Femur (tissue), 1 donor: Measurements from ENCODE around the gene ARMC3.
"Not testable (repeated sequence)": the region's sequence is repeated elsewhere in the genome, so short reads cannot be mapped to it uniquely, and the experiment has no call there.

Experiments
- DNase-seq: peaks from one replicate; pipeline ENCODE4 v3.0.0-alpha.2; 2017

The ARMC3 gene, protein sequence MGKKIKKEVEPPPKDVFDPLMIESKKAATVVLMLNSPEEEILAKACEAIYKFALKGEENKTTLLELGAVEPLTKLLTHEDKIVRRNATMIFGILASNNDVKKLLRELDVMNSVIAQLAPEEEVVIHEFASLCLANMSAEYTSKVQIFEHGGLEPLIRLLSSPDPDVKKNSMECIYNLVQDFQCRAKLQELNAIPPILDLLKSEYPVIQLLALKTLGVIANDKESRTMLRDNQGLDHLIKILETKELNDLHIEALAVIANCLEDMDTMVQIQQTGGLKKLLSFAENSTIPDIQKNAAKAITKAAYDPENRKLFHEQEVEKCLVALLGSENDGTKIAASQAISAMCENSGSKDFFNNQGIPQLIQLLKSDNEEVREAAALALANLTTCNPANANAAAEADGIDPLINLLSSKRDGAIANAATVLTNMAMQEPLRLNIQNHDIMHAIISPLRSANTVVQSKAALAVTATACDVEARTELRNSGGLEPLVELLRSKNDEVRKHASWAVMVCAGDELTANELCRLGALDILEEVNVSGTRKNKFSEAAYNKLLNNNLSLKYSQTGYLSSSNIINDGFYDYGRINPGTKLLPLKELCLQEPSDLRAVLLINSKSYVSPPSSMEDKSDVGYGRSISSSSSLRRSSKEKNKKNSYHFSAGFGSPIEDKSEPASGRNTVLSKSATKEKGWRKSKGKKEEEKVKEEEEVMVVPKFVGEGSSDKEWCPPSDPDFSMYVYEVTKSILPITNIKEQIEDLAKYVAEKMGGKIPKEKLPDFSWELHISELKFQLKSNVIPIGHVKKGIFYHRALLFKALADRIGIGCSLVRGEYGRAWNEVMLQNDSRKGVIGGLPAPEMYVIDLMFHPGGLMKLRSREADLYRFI

DNA sequence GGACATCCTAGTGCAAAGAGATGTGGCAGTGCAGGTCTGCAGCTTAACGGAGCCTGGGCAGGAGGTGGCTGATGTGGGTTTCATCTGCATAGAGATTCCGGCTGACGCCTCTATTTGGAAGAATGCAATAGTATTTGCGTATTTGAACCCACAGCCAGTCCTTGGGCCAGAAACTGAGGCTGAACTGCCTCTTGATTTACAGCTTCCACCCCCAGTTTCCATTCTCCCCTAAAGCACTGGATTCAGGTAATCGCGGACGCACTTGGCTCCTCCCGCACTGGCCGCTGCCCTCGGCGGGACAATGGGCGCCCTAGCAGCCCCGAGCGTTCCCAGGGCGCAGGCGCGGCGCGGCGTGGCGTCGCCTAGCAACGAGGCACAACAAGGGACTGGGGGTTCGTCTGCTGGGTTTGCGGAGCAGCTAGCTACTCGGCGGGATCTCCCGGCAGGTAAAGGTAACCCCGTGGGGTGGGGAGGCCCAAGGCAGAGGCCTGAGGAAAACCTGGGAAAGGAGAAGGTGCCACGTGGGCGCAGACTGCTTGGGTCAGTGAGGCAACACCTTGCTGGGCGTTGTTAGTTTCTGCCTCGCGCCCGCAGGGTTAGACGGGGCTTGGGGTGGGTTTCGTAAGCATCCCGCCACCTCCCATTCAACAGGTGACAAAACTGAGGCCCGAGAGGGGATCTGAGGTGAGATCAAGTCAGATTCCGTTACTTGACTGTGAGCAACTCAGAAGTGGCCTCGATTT lies at the start of gene ARMC3:
Gene ARMC3 (plus strand): TSS at position 393 of the 743 bp plus-strand sequence. CDS start 3,944 bp downstream, outside the sequence.
- peak; percentile 81 for DNase-seq

DNA sequence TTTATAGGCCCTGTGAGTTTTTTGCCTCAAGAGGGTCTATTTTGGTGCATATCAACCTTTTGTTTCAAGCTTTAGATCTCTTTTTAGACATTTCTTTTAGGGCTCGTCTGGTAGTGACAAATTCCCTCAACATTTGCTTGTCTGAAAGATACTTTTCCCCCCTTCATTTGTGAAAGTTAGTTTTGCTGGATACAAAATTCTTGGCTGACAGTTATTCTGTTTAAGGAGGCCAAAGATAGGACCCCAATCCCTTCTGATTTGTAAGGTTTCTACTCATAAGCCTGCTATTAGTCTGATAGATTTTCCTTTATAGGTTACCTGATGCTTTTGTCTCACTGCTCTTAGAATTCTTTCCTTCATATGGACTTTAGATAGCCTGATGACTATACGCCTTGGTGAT lies 36.1 kb upstream of the ARMC3 start:
- no peak for DNase-seq

GRCh38 chr10:22893781-22894180 lies 34.1 kb upstream of the ARMC3 start:
- DNase-seq, result no peak

DNA sequence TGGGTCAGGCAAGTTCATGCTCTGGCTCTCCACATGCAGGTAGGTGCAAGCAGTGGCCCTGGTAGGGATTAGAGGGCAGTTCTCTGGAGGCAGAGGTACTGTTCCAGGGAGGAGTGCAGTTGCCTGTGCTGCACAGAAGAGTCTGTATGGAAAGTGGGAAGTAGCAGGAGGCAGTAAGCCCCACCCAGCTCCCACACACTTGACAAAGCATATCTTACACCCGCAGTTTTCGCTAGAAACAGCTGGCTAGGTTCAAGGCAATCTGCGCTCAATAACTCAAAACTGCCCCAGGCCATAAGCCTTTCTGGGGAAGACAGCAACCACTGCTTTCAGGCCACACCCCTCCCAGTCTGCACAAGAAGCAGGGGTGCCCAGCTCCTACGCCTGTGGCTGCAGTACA lies 33.1 kb upstream of the ARMC3 start:
- no peak for DNase-seq

DNA sequence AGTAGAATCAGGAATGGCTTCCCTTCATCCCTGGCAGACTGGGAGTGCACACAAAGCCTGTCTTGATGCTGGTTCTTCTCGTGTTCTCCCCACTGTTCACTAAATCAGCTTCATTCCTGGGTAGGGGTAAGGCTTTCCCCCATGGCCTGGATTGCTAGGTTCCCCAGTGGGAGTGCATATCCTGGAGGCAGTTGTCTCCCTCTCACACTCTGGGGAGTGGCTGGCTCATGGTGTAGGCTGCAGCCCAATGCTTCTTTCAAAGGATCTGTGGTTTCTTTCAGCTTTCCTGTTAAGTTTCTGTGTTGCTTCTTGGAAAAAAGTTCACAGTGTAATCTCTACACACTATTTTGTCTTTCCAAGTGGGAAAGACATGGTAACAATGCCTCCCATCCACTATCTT lies 32.6 kb upstream of the ARMC3 start:
- no peak for DNase-seq

DNA sequence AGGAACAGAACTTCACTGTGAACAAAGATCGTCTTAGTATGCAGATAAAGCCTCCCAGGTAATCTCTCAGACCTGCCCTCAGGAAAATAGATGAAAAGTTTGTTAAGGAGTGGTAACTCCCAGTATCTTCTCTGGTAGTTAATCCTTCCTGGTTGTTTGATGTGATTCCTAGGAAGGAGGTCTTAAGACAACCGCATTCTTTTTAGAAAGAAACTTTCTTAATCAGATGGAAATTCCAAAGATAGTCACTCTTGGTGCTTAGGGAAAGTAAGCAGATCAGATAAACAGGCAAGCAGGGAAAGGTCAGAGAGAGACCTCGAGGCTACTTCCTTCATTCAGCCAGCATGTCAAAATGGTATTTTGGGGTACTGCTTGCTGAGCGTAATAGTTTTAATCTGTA lies 30.5 kb upstream of the ARMC3 start:
- no peak for DNase-seq

DNA sequence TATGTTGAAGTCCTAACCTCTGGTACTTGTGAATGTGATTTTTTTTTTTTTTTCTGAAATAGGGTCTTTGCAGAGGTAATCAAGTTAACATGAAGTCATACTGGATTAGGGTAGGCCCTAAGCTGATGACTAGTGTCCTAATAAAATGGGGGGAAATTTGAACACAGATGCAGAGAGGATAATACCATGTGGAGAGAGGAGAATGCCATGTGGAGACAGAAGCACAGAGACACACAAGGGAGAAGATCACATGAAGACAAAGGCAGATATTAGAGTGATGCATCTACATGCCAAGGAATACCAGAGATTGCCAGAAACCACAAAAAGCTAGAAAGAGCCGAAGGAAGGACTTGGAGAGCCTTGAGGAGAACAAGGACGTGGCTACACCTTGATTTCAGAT lies 28.5 kb upstream of the ARMC3 start:
- DNase-seq, result no peak

DNA sequence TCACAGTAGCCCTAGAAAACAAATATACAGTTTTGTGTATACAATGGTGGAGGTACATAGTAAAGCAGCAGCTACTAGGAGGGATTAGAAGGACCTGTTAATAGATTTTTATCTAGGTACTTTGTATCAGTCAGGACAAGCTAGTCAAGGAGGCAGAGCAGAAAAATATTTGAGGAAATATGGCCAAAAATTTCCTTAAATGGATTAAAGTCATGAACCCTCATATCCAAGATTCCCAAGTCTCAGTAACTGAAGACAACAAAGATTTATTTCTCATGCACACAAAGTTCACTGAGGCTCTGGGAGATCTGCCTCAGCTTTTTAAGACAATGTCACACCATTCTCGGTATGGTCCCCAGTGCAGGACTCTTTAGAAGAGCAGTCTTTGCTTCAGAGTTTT lies 28.1 kb upstream of the ARMC3 start:
- DNase-seq, result no peak

DNA sequence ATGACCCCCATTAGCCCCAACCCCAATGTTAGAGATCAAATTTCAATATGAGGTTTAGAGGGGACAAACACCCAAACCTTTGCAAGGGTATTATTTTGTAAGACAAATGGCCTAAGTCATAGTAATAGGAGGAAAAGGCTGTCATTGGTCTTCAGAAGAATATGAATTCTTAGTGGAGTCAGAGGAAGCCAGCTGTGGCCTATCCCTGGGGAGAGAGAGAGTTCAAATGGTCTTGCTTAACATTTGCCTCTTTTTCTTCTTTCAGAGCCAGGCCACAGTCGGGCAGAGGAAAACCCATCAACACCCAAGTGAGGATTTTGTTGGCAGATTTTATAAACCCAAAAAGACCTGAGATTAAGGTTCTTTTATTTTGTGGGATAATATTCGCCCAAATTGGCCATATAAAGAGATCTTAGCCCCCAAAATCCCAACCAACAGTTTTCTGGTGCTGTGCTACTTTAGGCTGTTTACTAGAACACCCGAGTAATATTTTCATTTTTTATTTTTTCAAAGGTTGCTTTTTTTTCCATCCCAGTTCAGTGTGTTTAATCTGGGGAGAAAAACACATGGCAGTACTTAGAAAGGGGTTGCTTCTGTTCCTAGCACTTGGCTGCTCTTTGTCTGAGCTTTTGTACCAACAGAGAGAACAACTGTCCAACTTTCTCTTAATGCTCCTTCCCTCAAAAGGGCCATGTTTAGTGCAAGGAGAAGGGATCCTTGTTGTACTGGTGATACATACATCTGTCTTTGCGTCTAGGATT lies 26.8 kb upstream of the ARMC3 start:
- DNase-seq, result no peak

GRCh38 chr10:22902147-22902546 lies 25.7 kb upstream of the ARMC3 start:
- DNase-seq, result not testable (repeated sequence)

GRCh38 chr10:22903694-22904093 lies 24.2 kb upstream of the ARMC3 start:
- no peak for DNase-seq

DNA sequence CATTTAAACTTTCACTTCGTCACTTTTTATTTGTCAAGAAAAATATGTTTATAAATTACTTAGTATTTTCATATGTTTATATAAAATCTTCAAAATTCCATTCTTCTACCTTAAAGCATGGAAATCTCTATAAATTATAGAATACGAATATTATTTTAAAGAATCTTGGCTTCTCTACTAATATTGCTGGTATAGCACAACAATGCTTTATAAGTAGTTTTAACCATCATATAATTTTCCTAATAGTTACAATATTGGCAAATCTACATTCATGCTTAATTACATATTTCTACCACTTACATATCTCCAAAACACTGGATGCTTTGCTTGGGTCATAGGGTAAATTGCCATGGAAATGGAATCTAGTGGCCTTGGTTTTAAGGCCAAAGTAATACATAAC lies 21.1 kb upstream of the ARMC3 start:
- no peak for DNase-seq

- DNase-seq, result no peak
Observed at GRCh38 chr10:22908837-22909236, 19.0 kb upstream of the ARMC3 start.

DNA sequence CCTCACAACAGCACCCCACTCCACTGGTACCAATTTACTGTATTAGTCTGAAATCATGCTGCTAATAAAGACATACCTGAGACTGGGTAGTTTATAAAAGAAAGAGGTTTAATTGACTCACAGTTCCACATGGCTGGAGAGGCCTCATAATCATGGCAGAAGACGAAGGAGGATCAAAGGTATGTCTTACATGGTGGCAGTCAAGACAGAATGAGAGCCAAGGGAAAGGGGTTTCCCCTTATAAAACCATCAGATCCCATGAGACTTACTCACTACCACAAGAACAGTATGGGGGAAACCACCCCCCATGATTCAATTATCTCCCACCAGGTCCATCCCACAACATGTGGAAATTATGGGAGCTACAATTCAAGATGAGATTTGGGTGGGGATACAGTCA lies 18.2 kb upstream of the ARMC3 start:
- not testable (repeated sequence) for DNase-seq

DNA sequence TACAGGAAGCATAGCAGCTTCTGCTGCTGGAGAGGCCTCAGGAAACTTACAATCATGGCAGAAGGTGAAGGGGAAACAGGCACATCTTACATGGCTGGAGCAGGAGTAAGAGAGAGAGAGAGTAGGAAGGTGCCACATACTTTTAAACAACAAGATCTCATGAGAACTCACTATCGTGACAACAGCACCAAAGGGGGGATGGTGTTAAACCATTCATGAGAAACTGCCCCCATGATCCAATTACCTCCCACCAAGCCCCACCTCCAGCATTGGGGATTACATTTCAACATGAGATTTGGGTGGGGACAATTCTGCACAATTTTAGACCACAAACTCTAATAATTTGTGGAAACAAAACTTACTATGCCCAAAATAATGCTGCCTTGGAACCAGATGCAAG lies 16.8 kb upstream of the ARMC3 start:
- no peak for DNase-seq

DNA sequence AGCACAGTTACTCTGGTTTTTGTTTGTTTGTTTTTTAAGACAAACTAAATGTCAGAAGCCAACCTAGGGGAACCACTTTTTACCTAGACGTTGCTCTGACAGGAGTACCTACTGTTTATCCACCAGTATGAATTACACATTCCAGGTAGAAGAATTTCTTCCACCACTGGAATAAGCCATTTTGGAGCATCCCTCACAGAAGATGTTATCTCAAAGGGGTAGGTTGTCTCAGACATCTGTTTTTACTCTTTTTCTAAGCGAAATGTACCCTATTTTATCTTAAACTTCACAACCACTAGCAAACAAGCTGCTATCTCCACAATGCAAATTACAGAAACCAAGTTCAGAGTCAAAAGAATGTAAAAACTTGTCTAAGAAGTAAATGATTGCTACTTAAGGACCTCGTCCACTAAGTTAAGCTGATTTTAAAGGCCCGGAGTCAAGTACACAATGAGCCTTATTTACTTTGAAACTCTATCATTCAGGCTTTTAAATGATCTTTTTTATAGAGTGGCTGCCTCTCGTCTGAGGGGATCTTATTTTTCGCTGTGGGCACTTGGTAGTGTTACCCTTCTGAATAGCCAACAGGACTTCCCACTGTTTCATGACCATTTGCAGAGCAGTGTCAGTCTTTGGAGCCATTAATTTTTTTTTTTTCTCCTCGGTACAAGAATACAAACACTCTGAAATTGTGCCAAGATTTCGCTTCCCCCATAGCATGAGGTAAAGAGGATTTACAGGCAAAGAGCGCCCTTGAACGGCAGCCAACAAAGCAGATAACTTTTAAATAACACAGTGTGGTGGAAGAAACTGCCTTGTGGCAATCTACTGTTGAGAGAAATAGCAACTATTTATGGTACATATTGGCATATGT lies 15.7 kb upstream of the ARMC3 start:
- DNase-seq, result no peak

GRCh38 chr10:22912763-22913384 lies 15.0 kb upstream of the ARMC3 start:
- no peak for DNase-seq

- DNase-seq, result no peak
Observed at GRCh38 chr10:22913474-22914092, 14.3 kb upstream of the ARMC3 start.

DNA sequence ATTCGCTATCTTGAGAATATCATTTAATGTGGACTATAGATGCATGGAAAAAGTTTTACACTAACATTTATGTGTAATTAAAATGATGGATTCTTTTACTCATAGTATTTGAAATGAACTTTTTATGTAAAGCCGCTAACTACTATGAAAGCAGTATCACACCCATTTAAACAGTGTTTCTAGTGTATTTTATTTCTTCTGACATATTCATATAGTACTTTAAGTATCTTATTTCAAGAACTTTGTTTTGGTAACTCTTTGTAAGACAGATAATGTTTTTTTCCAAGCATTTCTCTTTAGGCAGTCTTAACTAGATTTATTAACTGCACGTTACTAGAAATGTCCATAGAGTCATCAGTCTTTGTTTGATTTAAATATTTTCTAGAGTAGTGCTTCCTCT lies 12.5 kb upstream of the ARMC3 start:
- no peak for DNase-seq

- no peak for DNase-seq
Observed at GRCh38 chr10:22925088-22925487, 2.8 kb upstream of the ARMC3 start.

- no peak for DNase-seq
Observed at GRCh38 chr10:22927166-22927565, 687 bp upstream of the ARMC3 start.
